Measurements from ENCODE around the gene RNF5.
"Not testable (repeated sequence)": the region's sequence is repeated elsewhere in the genome, so short reads cannot be mapped to it uniquely, and the experiment has no call there.

Gene RNF5

GRCh38 chr6:32175711-32176475 lies 2.3 kb upstream of the RNF5 start, which contains the start of gene AGPAT1:
AGPAT1 (minus strand) TSS chr6:32176084; CDS start chr6:32171496, 4,588 bp downstream.
- DNase-seq, result peak; percentile 98

- no peak for DNase-seq
These were observed 1.6 kb upstream of the RNF5 start for GRCh38 chr6:32176476-32177182.

GRCh38 chr6:32177183-32177787 lies 920 bp upstream of the RNF5 start:
- no peak for DNase-seq

- no peak for DNase-seq
These were observed 589 bp downstream of the RNF5 start for GRCh38 chr6:32178547-32179440.

GRCh38 chr6:32179766-32180405 lies 1.7 kb downstream of the RNF5 start:
- DNase-seq, result no peak

GRCh38 chr6:32181148-32181702 lies 3.0 kb downstream of the RNF5 start:
- DNase-seq, result no peak

GRCh38 chr6:32181915-32182529 lies 3.8 kb downstream of the RNF5 start:
- DNase-seq, result no peak

- no peak for DNase-seq
These were observed 4.4 kb downstream of the RNF5 start for GRCh38 chr6:32182555-32182981.

- no peak for DNase-seq
These were observed 4.8 kb downstream of the RNF5 start for GRCh38 chr6:32183030-32183429.

- DNase-seq, result no peak
These were observed 5.4 kb downstream of the RNF5 start for GRCh38 chr6:32183483-32184083.

- no peak for DNase-seq
These were observed 6.0 kb downstream of the RNF5 start, which contains the start of gene AGER for GRCh38 chr6:32184084-32184640. AGER (minus strand) TSS chr6:32184253; CDS start chr6:32184222, 31 bp downstream.

- DNase-seq, result peak; percentile 84
These were observed 7.5 kb downstream of the RNF5 start for GRCh38 chr6:32185681-32186131.

- not testable (repeated sequence) for DNase-seq
These were observed 8.1 kb downstream of the RNF5 start for GRCh38 chr6:32186151-32186840.

GRCh38 chr6:32187009-32187709 lies 9.0 kb downstream of the RNF5 start:
- no peak for DNase-seq

- not testable (repeated sequence) for DNase-seq
These were observed 9.6 kb downstream of the RNF5 start for GRCh38 chr6:32187725-32188380.

- DNase-seq, result peak; percentile 19
These were observed 10.3 kb downstream of the RNF5 start for GRCh38 chr6:32188381-32189068.

- DNase-seq, result no peak
These were observed 11.0 kb downstream of the RNF5 start for GRCh38 chr6:32189069-32189741.

Data from fibroblast of skin of scalp (primary cell).